ENCODE results near the gene GPR63. TPM values are rescaled to one million over a fixed set of nuclear protein-coding genes. Genes with fewer than 3 reads are reported as not detected.
A peak's percentile ranks its signal among the peaks of the same experiment; 100 is the strongest.

The GPR63 gene
- total and polyA plus RNA-seq, 9 of the 15 experiments (the other 6 are each of a cell fraction or from before 2014, with no cell fraction given), result 1.6 to 5.1 (median 3.7) TPM

DNA sequence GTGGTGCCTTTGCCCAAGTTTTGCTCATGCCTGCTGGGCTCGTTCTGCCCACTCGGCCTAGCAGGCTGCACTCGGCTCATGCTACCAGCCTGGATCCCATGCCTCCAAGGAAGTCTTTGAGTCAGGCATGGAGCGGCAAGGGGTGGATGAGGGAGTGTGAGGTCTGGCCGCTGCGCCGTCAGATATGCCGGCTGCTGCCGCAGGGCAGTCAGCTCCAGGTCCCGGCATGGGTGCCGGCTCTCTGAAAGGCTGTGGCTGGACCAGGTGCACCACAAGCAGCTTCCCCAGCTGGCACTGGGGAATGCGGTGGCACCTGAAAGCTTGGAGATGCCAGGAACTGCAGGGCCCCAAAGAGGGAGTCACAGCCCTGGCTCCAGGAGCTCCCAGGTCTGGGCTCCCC lies 75.5 kb downstream of the GPR63 start:
- TF ChIP-seq NFIC (IDR thresholded peaks at IDR 0.05), result no peak
- no peak for TF ChIP-seq ZNF644 (tag; IDR thresholded peaks at IDR 0.05; ENCODE audit: low read depth)
- no peak for TF ChIP-seq ZNF224 (CRISPR knock-in tag; IDR thresholded peaks at IDR 0.05)
- TF ChIP-seq PHTF2 (CRISPR knock-in tag; IDR thresholded peaks at IDR 0.05), result no peak
- no peak for TF ChIP-seq MCM2 (IDR thresholded peaks at IDR 0.05; ENCODE audit: low read depth)
- no peak for TF ChIP-seq U2AF2 (optimal IDR thresholded peaks at IDR 0.05; ENCODE audit: low read depth, low read length)
- no peak for TF ChIP-seq DACH1 (IDR thresholded peaks at IDR 0.05; ENCODE audit: partially characterized antibody)
- no peak for TF ChIP-seq EP400 (IDR thresholded peaks at IDR 0.05)
- no peak for TF ChIP-seq THAP7 (CRISPR knock-in tag; IDR thresholded peaks at IDR 0.05)
- TF ChIP-seq TCF7 (IDR thresholded peaks at IDR 0.05; ENCODE audit: borderline replicate concordance), result no peak
- TF ChIP-seq, protein P1, sequence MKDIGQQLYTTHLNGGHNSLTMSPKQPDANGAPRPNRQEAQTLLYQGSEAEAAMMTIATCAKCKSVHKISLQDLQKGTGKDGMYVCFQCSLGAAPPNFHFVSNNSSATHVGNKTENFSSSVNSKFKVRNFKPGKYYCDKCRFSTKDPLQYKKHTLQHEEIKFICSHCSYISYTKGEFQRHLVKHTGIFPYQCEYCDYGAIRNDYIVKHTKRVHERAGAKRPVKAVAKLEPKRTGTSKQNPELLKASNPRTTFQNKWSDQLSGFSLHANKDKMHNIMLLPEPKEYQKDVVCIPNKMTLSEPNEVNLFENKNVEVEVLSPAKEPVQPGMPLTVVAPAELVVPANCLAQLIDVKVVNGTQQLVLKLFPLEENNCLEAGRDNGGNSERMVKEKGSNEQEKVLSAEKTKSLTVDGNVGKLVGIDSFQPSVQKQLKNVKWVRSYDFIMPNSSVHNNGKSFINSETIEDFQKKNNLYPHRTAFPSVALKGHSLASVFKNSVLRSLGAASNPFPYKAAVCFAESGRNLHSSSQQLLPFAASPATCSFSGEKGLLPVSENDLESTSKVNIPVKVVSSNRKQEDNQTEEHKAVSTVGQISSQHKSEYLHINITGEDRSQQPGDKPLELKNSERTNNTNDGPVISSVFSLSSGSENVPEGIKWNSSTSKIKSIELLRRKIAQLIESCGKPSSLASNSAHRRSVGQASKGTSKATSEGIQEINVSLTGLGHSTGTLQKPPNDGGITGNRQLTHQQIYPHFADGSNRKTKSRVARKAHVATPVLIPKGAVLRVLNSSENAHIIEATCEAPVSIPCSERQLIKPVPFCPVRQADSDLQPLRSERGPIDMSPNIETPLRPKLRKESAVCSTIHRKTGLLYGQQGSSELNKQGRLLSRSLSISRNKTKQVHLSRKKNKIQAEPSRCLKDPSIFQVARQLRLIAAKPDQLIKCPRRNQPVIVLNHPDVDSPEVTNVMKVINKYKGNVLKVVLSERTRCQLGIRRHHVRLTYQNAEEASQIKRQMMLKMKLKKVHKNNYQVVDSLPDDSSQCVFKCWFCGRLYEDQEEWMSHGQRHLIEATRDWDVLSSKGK (CRISPR knock-in tag; IDR thresholded peaks at IDR 0.05), result no peak
- POLR2A ChIA-PET, result interaction anchor here (0.5 kb wide), 1 partner anchor 84 kb away, joined by 3 read pairs; no protein-coding TSS in a partner anchor
- in situ Hi-C loops (cut with MboI), result no loop called here
- Histone ChIP-seq H3K27ac (ENCODE audit: extremely low read depth, low read depth, low read length) (no peak overlapping the region), H3K36me3 (ENCODE audit: control insufficient read depth, insufficient read depth, low read length) (no peaks in the 10 kb centered on the region), H3K9ac (ENCODE audit: insufficient read depth in 1 of 2, low read depth in 2 of 2, low read length in 2 of 2) (peak overlapping the region in 1 of 2 experiments; percentile 20; a peak in 1 of 4 replicates), H3K4me1 (replicated peaks in 1 of 2; ENCODE audit: control insufficient read depth in 2 of 2, insufficient read depth in 2 of 2, low read length in 2 of 2) (no peaks in the 10 kb centered on the region), H3K4me3 (no peak overlapping the region), H3K9me3 (replicated peaks; ENCODE audit: control insufficient read depth, insufficient read depth, low read depth, low read length) (no peaks in the 10 kb centered on the region), H2AFZ (ENCODE audit: low read depth, low read length) (no peak overlapping the region), H3K79me2 (ENCODE audit: control insufficient read depth, insufficient read depth, low read length) (no peaks in the 10 kb centered on the region), H4K20me1 (replicated peaks; ENCODE audit: control insufficient read depth, insufficient read depth, low read length) (no peaks in the 10 kb centered on the region), H3K4me2 (ENCODE audit: insufficient read depth, low read length) (no peak overlapping the region), H3K9me1 (ENCODE audit: control insufficient read depth, insufficient read depth, low read length) (no peaks in the 10 kb centered on the region), H3K27me3 (ENCODE audit: control insufficient read depth in 2 of 2, insufficient read depth in 2 of 2, low read length in 2 of 2) (peaks cover 6 to 23% of the 10 kb centered on the region in 2 experiments; a peak in 3 of 5 replicates)
- CTCF ChIA-PET (ENCODE audit: low intra/inter-chr PET ratio), result no interaction called here
- intact Hi-C loops (cut with micrococcal nuclease), result loop anchor here (5.0 to 10.0 kb wide), 3 partner anchors 134 to 293 kb away; partner anchors contain the start of gene NDUFAF4
- WGBS (ENCODE audit: insufficient coverage, low coverage, missing lambda C conversion rate), result 5% methylated on average over 12 of the region's 12 CpGs
- BruUV-seq (replicated peaks), result no TSS peak
- no peak for DNase-seq (ENCODE audit: extremely low read depth in 1 of 4, low spot score in 3 of 4)
- ATAC-seq, result no peak; the same call in 2 of the 3 replicates
- FAIRE-seq, result no peak

All from K562 (cell line).